Stimulated activated CD4-positive, alpha-beta T cell treated with anti-CD3 and anti-CD28 coated beads, Interleukin-15, amount 100 ng/mL, for 24 hours (primary cell): ENCODE measurements around the gene ANGPTL7.
"Not testable (repeated sequence)": the region's sequence is repeated elsewhere in the genome, so short reads cannot be mapped to it uniquely, and the experiment has no call there.

Experiments used
- DNase-seq: peaks from one replicate; pipeline ENCODE4 v3.0.0-alpha.2; 2020

ANGPTL7 gene

GRCh38 chr1:11170102-11170501, 19.1 kb upstream of the ANGPTL7 start:
- no peak for DNase-seq

- no peak for DNase-seq
These were observed 14.8 kb upstream of the ANGPTL7 start for GRCh38 chr1:11174261-11174942.

DNA sequence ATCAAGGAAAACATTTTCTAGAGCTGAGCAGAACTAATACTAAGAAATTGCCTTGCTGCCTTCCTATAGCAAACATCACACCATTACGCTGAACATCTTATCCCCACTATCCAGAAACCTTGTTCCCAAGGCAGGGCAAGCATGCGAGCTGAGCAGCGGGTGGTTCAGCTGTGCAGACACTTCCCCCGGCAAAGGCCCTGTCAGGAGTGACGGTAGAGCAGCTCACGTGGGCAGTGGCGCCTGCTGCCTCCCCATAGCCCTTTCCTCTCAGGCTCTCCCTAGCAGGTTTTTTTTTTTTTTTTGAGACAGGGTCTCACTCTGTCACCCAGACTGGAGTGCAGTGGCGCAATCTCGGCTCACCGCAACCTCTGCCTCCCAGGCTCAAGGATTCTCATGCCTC, 13.7 kb upstream of the ANGPTL7 start:
- no peak for DNase-seq

- DNase-seq, result no peak
These were observed 13.0 kb upstream of the ANGPTL7 start for GRCh38 chr1:11176081-11176706.

GRCh38 chr1:11178021-11179015, 10.8 kb upstream of the ANGPTL7 start:
- no peak for DNase-seq

DNA sequence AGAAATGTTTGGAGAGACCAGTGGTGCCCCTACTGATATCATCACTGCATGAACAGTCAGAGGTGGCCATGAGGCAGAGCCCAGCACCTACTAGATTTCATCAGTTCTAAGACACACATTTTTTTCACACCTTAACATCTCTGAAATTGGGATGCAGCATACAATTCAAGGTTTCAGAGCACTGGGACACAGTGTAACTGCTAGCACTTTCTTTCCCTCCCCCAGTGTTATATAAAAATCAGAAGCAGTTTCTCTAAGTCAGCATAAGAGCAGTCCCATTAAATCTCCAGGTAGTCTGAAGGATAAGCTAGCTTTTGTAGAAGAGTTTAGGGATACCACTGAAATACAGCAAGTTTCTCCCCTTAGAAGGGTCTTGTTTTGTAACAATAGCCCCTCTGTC, 10.0 kb upstream of the ANGPTL7 start:
- DNase-seq, result no peak

- not testable (repeated sequence) for DNase-seq
These were observed 9.4 kb upstream of the ANGPTL7 start for GRCh38 chr1:11179749-11180148.

DNA sequence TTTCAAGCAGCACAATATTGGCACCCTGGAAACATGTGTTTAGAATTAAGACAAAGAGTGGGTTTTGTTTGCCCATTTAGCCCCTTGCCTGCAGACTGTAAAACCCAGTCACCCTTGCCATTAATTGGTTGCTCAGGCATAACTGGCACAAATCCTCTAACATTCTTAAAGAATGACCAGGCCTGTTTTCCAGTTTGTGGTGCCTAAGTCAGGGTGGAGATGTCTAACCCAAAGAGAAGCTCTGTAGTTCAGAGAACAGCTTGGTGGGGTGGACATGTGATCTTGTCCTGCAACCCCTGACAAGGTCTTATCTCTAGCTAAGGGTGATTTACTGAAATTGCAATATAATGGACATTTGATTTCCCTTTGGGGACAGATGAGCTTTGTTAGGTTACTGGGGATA, 8.8 kb upstream of the ANGPTL7 start:
- DNase-seq, result no peak

DNA sequence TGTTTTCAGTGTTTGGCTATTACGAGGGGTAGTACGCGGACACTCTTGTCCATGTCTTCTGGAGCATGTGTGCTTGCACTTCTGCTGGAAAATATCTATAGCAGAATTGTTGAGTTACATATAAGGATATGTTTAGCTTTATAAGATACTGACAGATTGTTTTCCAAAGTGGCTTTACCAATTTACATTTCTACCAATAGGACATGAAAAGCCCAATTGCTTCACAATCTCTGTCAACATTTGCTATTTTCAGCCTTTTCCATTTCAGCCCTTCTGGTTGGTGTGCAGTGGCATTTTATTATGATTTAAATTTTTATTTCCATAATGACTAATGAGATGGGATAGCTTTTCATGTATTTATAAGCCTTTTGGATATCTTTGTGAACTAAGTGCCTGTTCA, 6.3 kb upstream of the ANGPTL7 start:
- DNase-seq, result no peak

DNA sequence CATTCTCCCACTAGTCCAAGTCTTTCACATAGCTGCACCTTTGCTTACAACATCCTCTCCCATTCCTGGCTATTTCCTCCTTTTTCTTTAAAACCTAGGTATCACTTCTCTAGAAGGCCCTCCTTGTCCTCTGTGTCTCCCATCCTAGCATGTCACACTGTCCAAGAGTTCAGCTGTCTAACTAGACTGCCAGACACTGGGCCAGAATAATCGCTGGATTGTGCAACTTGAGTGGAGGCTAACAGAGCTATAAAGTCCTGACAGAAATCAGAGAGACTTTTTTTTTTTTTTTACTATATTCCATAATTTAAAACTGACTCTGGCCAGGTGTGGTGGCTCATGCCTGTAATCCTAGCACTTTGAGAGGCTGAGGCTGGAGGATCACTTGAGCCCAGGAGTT, 4.2 kb upstream of the ANGPTL7 start:
- no peak for DNase-seq

DNA sequence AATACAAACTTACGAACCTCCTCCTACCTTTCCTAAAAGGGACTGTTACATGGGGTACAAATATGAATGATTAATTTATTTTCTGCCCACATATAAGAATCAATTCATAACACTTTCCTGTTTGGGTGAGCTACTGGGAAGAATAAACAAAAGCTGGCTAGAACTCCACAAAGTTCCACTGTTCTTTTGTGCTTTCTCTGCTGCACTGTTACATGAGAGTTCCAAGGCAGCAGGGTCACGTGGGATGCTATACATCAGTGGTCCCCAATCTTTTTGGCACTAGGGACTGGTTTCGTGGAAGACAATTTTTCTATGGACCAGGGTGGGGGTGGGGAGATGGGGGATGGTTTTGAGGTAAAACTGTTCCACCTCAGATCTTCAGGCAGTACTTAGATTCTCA, 2.2 kb upstream of the ANGPTL7 start:
- DNase-seq, result no peak

DNA sequence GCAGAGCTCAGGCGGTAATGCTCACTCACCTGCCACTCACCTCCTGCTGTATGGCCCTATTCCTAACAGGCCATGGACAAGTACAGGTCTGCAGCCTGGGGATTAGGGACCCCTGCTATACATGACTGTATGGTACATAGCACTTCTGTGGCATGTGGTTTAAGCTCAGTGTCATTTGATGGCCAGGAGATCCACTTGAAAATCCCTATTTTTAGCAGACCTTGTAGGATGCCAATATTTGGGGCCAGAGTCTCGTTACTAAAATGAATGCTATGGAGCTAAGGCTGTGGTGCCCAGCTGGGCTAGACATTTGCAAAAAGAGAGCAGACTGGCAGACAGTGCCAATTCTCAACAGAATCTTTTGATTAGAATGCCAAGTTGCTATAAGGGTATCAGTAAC, 1.7 kb upstream of the ANGPTL7 start:
- no peak for DNase-seq

- no peak for DNase-seq
These were observed 1.2 kb upstream of the ANGPTL7 start for GRCh38 chr1:11187931-11188330.

DNA sequence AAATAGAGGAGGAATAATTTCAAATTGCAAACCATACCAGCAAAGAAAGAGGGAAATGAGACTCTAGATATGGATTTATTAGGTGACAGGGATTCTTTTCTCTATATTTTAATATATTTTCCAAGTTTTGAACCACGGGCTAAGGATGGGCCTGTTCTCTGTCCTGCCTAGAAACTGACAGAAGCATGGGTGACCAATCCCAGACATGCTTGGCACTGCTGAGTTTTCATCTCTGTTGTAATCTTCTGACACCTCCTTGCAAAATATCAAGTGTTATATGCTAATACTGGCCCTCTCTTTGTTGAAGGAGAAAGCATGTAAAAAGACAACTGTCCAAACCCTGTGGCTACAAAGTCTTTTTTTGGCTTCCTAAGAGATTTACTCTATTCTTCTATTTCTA, 774 bp upstream of the ANGPTL7 start:
- no peak for DNase-seq

DNA sequence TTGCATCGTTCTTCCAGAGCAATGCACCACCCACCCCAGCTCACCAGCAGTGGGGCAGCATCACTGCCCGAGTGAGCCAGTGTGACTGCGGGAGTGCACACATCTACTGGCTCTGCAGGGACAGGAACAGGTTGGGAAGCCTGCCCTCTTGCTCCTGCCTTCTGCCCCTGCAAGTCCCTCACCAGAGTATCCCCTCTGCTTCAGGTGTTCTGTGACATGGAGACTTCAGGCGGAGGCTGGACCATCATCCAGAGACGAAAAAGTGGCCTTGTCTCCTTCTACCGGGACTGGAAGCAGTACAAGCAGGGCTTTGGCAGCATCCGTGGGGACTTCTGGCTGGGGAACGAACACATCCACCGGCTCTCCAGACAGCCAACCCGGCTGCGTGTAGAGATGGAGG, 4.2 kb downstream of the ANGPTL7 start:
- DNase-seq, result no peak

DNA sequence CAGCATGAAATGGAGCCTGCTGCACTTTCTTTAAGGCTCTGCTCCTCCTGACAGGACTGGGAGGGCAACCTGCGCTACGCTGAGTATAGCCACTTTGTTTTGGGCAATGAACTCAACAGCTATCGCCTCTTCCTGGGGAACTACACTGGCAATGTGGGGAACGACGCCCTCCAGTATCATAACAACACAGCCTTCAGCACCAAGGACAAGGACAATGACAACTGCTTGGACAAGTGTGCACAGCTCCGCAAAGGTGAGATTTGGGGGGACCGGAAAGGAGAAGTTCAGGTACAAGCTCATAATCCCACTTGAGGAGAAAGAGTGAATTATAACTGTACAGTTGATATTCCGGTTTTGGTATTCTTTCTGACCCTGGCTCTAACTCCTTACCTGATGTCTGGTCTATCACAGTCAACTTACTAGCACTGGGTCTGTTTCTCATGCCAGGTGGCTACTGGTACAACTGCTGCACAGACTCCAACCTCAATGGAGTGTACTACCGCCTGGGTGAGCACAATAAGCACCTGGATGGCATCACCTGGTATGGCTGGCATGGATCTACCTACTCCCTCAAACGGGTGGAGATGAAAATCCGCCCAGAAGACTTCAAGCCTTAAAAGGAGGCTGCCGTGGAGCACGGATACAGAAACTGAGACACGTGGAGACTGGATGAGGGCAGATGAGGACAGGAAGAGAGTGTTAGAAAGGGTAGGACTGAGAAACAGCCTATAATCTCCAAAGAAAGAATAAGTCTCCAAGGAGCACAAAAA, 5.4 kb downstream of the ANGPTL7 start:
- DNase-seq, result no peak

- no peak for DNase-seq
These were observed 7.8 kb downstream of the ANGPTL7 start for GRCh38 chr1:11196945-11197344.

DNA sequence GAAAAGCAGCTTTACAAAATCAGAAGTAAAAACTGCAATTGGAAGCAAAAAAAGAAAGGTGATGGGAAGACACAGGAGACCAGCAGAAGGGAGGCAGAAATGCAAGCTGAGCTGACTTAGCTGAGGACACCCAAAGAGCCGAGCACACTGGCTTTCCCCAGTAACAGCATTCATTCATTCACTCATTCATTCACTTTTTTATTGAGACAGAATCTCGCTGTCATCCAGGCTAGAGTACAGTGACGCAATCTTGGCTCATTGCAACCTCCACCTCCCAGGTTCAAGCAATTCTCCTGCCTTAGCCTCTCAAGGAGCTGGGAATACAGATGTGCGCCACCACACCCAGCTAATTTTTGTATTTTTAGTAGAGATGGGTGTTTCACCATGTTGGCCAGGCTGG, 8.2 kb downstream of the ANGPTL7 start:
- DNase-seq, result no peak

DNA sequence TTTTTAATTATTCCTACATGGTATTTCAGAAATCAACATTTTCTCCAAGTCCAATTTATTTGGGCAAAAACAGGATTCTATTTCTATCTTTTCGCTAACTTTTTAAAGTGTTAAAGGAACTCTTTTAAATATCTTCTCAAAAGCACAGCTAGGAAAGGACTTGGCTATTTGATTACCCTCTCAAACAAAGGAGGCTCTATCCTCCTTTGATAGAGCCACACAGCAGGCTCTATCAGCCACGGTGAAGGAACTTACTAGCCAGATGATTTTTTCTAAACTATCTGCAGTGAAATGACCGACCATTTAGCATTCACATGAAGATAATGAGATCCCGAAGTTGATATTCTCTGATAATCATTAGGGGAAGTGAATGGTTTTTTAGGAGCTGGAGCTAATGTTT, 9.1 kb downstream of the ANGPTL7 start:
- no peak for DNase-seq

DNA sequence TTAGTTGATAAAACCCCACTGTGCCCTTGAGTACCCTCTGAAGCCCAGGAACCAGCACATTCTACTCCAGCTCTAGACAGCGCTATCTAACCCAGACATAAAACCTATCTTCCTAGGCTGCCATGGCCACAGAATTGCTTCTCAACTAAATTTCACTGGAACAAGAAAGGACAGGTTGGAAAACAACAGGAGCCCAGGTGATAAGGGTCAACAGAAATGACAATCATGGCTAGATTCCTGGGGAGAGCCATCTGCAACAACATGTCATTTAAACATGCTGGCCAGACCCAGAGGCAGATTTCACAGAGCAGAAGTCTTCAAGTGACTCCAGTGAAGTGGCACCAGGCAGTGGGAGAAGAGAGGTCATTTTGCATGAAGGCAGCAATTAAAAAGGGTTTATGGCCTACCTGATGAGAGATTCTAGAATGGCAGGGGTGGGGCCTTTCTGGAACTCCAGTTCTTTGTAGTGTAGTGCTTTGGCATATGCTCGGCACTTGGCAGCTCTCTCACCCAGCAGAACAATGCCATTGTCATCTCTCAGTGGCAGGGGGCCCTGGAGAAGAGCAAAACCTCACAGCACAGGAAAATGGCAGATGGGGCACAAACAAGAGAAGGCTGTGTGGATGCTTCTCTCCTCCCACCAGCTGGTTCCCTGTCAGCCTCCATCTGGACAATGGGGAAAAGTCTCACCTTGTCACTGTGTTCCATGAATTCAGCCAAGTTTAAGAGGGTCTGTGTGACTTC, 9.9 kb downstream of the ANGPTL7 start:
- no peak for DNase-seq

DNA sequence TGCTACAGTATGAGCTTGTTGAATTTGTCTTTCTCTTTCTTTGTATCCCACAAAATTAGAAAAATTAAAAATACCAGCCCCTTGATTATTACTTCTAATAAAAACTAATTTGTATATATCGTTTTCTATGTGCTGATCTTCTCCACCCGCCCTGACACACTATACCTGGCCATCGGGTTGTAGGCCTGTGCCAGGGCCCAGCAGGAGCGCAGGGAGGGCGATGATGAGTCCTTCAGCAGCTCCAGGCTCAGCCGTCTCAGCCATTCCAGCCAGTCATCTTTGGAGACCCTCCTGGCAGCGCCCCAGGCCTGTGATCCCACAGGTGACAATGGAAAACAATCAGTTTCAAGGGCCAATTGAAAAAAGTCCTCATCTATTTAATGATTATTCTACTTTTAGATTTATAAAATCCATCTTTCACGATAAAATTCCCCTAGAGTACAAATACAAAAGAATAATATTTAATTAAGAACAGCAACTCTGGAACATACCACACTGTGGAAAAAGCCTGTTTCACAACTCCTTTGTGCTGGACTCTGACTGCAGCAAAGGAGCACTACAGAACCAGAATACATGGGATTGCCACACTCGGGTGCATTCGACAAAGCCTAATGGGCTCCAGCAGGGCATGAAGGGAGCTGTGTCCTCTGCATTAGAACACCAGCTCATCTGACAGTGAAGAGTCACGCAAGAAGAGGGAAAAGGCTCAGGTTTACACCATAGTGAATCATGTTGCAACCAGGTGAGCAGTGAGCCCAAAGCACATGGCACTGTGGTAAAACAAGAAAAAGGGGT, 15.4 kb downstream of the ANGPTL7 start:
- no peak for DNase-seq
